ENCODE results near the gene GMCL1. TPM values are rescaled to one million over a fixed set of nuclear protein-coding genes. Genes with fewer than 3 reads are reported as not detected.
A peak's percentile ranks its signal among the peaks of the same experiment; 100 is the strongest.

The GMCL1 gene
- total RNA-seq, 1 donor from 2014 or later, result 13.0 TPM

DNA sequence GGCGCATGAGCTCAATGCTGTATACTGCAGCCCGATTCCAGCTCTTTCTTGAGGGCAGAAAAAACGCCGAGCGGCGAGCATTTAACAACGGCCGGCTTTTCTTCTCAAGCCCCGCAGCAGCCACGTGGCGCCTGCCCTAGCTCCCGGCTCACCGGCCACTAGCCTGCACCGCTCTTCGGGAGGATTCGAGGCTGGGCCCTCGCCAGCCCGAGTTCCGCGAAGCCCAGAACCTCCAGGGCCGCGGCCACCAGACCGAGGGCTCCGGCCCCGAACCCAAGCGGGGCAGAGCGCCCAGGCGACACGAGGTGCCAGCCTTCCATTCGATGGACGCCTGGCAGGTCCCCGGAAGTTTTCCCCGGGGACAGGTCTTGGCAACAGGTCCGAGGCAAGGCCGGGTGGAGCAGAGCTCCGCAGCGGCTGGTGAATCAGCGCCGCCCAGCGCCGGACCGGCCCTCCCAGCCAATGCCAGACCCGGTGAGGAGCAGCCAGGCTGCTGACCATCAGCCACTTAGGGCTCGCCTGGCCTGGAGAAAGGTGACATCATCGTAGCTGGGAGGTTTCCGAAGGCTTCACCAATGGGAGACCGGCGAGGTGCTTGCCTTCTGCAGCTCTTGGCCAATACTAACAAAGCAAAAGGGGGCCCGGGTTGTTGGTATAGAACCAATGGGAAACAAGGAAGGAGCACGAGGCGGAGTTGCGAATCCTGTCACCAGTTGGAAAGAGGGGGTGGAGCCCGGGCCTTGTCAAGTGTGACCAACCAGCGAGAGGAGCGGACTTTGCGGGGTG is 84.9 kb downstream of the GMCL1 start:
- H3K27ac Mint-ChIP-seq, result peak overlapping the region; percentile 91
- peaks cover 23% of the 10 kb centered on the region for H3K36me3 Mint-ChIP-seq (ENCODE audit: low read depth)
- no peak for DNase-seq
- TF ChIP-seq, protein P1, sequence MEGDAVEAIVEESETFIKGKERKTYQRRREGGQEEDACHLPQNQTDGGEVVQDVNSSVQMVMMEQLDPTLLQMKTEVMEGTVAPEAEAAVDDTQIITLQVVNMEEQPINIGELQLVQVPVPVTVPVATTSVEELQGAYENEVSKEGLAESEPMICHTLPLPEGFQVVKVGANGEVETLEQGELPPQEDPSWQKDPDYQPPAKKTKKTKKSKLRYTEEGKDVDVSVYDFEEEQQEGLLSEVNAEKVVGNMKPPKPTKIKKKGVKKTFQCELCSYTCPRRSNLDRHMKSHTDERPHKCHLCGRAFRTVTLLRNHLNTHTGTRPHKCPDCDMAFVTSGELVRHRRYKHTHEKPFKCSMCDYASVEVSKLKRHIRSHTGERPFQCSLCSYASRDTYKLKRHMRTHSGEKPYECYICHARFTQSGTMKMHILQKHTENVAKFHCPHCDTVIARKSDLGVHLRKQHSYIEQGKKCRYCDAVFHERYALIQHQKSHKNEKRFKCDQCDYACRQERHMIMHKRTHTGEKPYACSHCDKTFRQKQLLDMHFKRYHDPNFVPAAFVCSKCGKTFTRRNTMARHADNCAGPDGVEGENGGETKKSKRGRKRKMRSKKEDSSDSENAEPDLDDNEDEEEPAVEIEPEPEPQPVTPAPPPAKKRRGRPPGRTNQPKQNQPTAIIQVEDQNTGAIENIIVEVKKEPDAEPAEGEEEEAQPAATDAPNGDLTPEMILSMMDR (IDR thresholded peaks at IDR 0.05), result no peak
- ATAC-seq (ENCODE audit: low read depth), result peak; percentile 91
- intact Hi-C loops (cut with micrococcal nuclease), result loop anchor here (1.0 to 10.0 kb wide), 14 partner anchors 12 to 1150 kb away; partner anchors contain the start of genes NAGK, NFU1, SNRPG and TEX261
- POLR2A ChIA-PET, result interaction anchor here (0.5 to 7.5 kb wide), 40 partner anchors 11 to 1157 kb away, joined by 3 to 195 read pairs (median 5); partner anchors contain the start of genes ANXA4, C2orf42, FAM136A and GMCL1
- CTCF ChIA-PET, result interaction anchor here (0.8 to 5.4 kb wide), 15 partner anchors 21 to 703 kb away, joined by 3 to 76 read pairs (median 6); partner anchors contain the start of genes C2orf42, FAM136A, SNRNP27 and SNRPG
- no peaks in the 10 kb centered on the region for H3K27me3 Mint-ChIP-seq
- peak overlapping the region; percentile 87 for H3K4me3 Mint-ChIP-seq
- H3K4me1 Mint-ChIP-seq, result peaks cover 41% of the 10 kb centered on the region
- no peaks in the 10 kb centered on the region for H3K9me3 Mint-ChIP-seq

DNA sequence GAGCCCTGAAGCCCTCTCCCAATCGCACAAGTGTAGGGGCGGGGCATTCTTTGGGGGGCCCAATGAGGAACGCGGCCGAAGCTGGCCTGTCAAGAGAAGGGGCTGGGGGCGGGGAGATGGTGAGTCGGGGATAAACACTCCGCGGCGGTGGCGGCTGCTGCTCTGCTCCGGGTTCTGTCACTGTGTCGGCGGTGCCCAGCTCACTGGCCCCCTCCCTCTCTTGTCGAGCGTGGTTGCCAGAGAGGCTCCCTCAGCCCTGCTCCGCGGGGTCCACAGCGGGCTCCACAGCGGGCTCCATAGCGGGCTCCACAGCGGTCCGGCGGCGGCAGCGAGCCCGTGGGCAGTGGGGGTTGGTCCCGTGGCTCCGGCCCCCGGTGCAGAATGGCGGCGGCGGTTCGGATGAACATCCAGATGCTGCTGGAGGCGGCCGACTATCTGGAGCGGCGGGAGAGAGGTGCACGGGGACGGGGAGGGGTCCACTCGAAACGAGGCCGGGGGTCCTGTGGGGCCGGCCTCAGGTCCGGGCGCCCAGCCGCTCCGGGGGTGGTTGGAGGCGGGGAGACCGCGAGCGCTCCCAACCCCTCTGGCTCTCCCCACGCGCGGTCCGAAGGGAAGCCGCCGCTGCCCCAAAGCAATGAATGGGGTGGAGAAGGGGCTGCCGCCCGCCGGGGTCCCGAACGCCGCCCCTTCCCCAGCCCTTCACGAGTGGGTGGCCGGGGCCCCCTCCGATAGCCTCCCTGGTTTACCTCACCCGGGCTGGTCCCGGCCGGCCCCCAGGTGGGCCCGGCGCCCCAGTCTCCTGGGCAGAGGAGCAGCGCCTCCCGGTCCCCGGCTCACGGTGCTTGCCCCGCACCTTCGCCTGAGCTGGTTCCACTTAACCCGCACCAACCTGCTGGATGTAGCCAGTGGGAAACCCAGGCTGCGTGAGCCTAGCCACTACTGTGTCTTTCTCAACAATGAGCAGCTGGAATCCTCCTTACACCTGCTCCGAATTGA is 85.8 kb downstream of the GMCL1 start, which contains the start of gene MXD1:
Gene MXD1 (plus strand): TSS at position 160 of the 996 bp plus-strand sequence. CDS start 222 bp downstream, at position 382.
- no peak for ATAC-seq (ENCODE audit: low read depth)
- H3K27me3 Mint-ChIP-seq, result no peaks in the 10 kb centered on the region
- peaks cover 42% of the 10 kb centered on the region for H3K4me1 Mint-ChIP-seq
- peak; percentile 92 for DNase-seq
- CTCF ChIA-PET, result interaction anchor here (0.9 to 5.4 kb wide), 15 partner anchors 21 to 702 kb away, joined by 3 to 76 read pairs (median 6); partner anchors contain the start of genes C2orf42, FAM136A, SNRNP27 and SNRPG
- H3K27ac Mint-ChIP-seq, result peak within 1 kb of the TSS; percentile 91
- POLR2A ChIA-PET, result interaction anchor here (0.5 to 7.5 kb wide), 40 partner anchors 12 to 480 kb away, joined by 3 to 195 read pairs (median 5); partner anchors contain the start of genes ANXA4, C2orf42, FAM136A and GMCL1
- intact Hi-C loops (cut with micrococcal nuclease), result loop anchor here (1.0 to 10.0 kb wide), 14 partner anchors 13 to 1150 kb away; partner anchors contain the start of genes NAGK, NFU1, SNRPG and TEX261
- peak within 1 kb of the TSS; percentile 87 for H3K4me3 Mint-ChIP-seq
- H3K36me3 Mint-ChIP-seq (ENCODE audit: low read depth), result peaks cover 19% of the 10 kb centered on the region
- no peaks in the 10 kb centered on the region for H3K9me3 Mint-ChIP-seq
- TF ChIP-seq, protein P1 (IDR thresholded peaks at IDR 0.05), result no peak

DNA sequence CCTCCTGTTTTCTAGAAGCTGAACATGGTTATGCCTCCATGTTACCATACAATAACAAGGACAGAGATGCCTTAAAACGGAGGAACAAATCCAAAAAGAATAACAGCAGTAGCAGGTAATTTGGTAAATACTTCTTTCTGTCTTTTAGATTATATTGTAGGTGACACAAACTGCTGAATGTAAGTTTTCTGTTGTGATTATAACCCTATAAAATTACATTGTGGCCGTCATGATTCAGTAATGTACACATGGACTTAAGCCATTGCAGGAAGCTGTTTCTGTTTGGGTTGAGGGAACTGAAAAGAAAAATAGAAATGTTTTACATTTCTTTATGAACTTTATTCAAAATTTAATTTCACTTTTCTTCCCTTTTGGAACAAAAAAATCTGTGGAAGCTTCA is 86.6 kb downstream of the GMCL1 start:
- DNase-seq (no peak), ATAC-seq (ENCODE audit: low read depth) (no peak)
- intact Hi-C loops (cut with micrococcal nuclease), result loop anchor here (10.0 kb wide), 4 partner anchors 481 to 1149 kb away; partner anchors contain the start of genes NAGK, NFU1 and TEX261
- H3K4me1 Mint-ChIP-seq, result peaks cover 42% of the 10 kb centered on the region
- POLR2A ChIA-PET, result interaction anchor here (2.6 to 7.5 kb wide), 6 partner anchors 22 to 274 kb away, joined by 30 to 195 read pairs (median 95); partner anchors contain the start of genes C2orf42, PCBP1 and SNRNP27
- CTCF ChIA-PET, result interaction anchor here (0.9 kb wide), 1 partner anchor 227 kb away, joined by 4 read pairs; no protein-coding TSS in a partner anchor
- H3K4me3 Mint-ChIP-seq, result peak overlapping the region; percentile 67
- TF ChIP-seq, protein P1 (IDR thresholded peaks at IDR 0.05), result no peak
- H3K36me3 Mint-ChIP-seq (ENCODE audit: low read depth), result peaks cover 21% of the 10 kb centered on the region
- peak overlapping the region; percentile 35 for H3K27ac Mint-ChIP-seq
- no peaks in the 10 kb centered on the region for H3K9me3 Mint-ChIP-seq
- H3K27me3 Mint-ChIP-seq, result no peaks in the 10 kb centered on the region

DNA sequence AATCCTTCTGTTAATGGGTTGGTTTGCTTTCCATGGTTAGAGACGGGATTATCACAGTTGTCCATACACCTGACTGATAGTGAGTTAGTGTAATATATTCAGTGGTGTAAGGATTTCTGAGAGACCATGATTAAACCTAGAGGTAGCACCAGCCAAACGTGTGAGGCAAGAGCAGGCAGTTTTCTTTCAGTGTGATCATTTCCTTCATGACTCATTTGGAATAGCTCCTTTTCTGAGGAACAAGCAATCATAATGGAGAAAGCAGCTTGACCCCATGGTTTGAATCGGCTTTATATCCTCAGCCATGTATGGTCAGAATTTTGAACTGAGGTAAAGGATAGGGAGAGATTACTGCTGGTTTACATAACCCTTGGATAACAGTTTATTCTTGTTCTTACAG is 88.4 kb downstream of the GMCL1 start:
- H3K27me3 Mint-ChIP-seq, result no peaks in the 10 kb centered on the region
- peak overlapping the region; percentile 41 for H3K27ac Mint-ChIP-seq
- ChIA-PET POLR2A (interaction anchor here (0.6 to 7.5 kb wide), 4 partner anchors 168 to 273 kb away, joined by 3 to 192 read pairs (median 3); partner anchors contain the start of genes C2orf42 and PCBP1), CTCF (no interaction called here)
- no peak overlapping the region for H3K4me3 Mint-ChIP-seq
- no peaks in the 10 kb centered on the region for H3K9me3 Mint-ChIP-seq
- ATAC-seq (ENCODE audit: low read depth) (no peak), DNase-seq (no peak)
- H3K4me1 Mint-ChIP-seq, result peaks cover 38% of the 10 kb centered on the region
- intact Hi-C loops (cut with micrococcal nuclease), result loop anchor here (10.0 kb wide), 4 partner anchors 483 to 1147 kb away; partner anchors contain the start of genes NAGK, NFU1 and TEX261
- peaks cover 27% of the 10 kb centered on the region for H3K36me3 Mint-ChIP-seq (ENCODE audit: low read depth)
- TF ChIP-seq, protein P1 (IDR thresholded peaks at IDR 0.05), result no peak

Data from activated B cell treated with CpG ODN at 0.5 μM for 24 hours (primary cell).